HG03457 (cell line): ENCODE data around the gene DCDC2B.

ENCODE experiments used
- ATAC-seq: cut with Tn5 transposase; IDR thresholded peaks from one replicate; pipeline ENCODE4 v1.9.1; 2021; ENCODE audit warnings: moderate number of reproducible peaks; ENCODE audit not compliant: unreplicated experiment

Gene DCDC2B

GRCh38 chr1:32221980-32222755, 13.3 kb downstream of the DCDC2B start, which contains the start of the genes EIF3I and TMEM234:
EIF3I (plus strand) TSS chr1:32222407; CDS start chr1:32222442, 35 bp downstream.
TMEM234 (minus strand) TSS chr1:32222353; CDS start chr1:32222322, 31 bp downstream.
- peak; percentile 67 for ATAC-seq

- no peak for ATAC-seq
Measured at GRCh38 chr1:32223683-32224082, 14.8 kb downstream of the DCDC2B start.

- no peak for ATAC-seq
Measured at GRCh38 chr1:32224285-32224684, 15.4 kb downstream of the DCDC2B start.

GRCh38 chr1:32228771-32229170, 19.9 kb downstream of the DCDC2B start:
- no peak for ATAC-seq

- ATAC-seq, result no peak
Measured at GRCh38 chr1:32231843-32232432, 23.0 kb downstream of the DCDC2B start.

GRCh38 chr1:32232558-32233304, 23.8 kb downstream of the DCDC2B start:
- no peak for ATAC-seq

GRCh38 chr1:32234792-32235191, 25.9 kb downstream of the DCDC2B start:
- ATAC-seq, result no peak

GRCh38 chr1:32239337-32239736, 30.4 kb downstream of the DCDC2B start:
- no peak for ATAC-seq

- no peak for ATAC-seq
Measured at GRCh38 chr1:32239790-32240139, 30.9 kb downstream of the DCDC2B start.

- ATAC-seq, result no peak
Measured at GRCh38 chr1:32240140-32240951, 31.5 kb downstream of the DCDC2B start.

GRCh38 chr1:32241001-32241763, 32.3 kb downstream of the DCDC2B start:
- no peak for ATAC-seq

- ATAC-seq, result no peak
Measured at GRCh38 chr1:32242341-32242851, 33.5 kb downstream of the DCDC2B start.

- ATAC-seq, result no peak
Measured at GRCh38 chr1:32246888-32247273, 38.0 kb downstream of the DCDC2B start, which contains the start of gene FAM167B. FAM167B (plus strand) TSS chr1:32247222; CDS start chr1:32247422, 200 bp downstream.

GRCh38 chr1:32247452-32247851, 38.6 kb downstream of the DCDC2B start:
- no peak for ATAC-seq

- ATAC-seq, result no peak
Measured at GRCh38 chr1:32247983-32248889, 39.3 kb downstream of the DCDC2B start.

- ATAC-seq, result no peak
Measured at GRCh38 chr1:32249831-32250525, 41.1 kb downstream of the DCDC2B start.

GRCh38 chr1:32250893-32251716, 42.2 kb downstream of the DCDC2B start, which contains the start of gene LCK:
LCK (plus strand) TSS chr1:32251265; CDS start chr1:32274330, 23,065 bp downstream.
- ATAC-seq, result no peak
